ENCODE data around the gene CCT3.

CCT3 gene

DNA sequence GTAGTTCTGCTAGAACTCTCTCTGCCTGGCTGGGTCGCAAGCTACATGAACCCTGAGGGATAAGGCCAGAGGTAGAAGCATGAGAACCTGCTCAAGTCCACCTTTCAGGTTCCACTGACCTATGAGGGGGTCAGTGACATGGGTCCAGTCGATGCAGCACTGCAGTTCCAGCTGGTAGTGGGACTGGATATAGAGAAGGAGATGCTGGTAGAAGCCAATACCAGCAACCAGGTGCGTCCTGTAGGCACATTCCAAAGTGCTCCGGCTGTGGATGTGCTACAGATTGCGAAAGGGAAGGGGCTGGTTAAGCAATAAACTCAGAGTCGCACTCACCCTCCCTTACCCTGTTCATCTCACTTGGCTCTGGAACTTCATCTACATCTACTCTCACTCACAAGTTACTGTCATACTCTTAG, 61.1 kb downstream of the CCT3 start:
- no peak for DNase-seq

DNA sequence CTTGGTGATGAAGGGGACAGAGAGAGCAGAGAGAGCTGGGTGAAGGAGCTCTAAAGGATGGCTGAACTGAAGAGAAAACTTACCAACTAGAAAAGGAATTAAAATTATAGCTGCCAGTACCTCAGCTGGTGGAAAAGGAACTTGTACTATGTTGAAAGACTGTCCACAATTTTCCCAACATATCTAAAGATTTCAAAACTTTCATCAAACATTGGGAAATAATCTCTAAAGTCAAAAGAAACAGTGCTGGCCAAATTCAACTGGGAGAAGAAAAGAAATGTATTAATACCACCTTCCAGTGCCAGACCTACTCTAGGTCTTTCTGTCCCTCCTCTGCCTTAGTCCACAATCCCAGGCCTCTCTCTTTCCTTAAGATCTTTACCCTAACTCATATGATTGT, 61.6 kb downstream of the CCT3 start:
- DNase-seq = no peak

DNA sequence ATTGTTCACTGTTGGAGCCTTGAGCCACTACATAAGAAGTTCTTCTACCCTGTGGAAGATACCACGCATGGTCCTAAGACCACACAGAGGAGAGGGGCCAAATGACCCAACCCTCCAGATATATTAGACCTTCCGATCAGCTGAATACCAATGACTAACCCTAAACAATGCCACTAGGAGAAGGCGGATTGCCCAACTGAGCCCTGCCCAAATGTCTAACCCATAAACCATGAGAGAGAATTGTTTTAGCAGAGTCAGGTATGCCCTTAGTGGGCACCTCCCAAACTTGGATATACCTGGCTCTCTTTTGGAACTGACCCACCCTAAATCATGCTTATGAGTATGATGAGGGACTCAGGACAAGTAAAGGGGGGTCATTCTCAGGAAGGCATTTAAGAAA, 67.8 kb downstream of the CCT3 start:
- DNase-seq = no peak

DNA sequence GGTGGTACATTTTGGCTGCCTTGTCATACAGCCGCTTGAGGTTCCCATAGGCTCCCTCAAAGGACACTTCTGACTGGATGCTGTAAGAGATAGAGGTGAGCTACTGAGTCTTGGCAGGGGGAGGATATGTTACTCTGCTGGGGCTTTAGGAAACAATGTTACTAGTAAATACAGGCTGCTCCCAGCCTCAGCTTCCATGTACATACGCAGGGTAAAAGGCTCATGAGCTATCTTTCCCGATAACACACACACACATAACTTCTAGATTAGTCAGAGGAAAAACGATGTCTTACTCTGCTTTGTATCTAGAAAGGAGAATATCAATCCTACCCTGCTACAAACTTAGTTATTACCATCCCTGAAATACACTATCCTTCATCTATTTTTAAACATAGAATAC, 69.8 kb downstream of the CCT3 start:
- no peak for DNase-seq

DNA sequence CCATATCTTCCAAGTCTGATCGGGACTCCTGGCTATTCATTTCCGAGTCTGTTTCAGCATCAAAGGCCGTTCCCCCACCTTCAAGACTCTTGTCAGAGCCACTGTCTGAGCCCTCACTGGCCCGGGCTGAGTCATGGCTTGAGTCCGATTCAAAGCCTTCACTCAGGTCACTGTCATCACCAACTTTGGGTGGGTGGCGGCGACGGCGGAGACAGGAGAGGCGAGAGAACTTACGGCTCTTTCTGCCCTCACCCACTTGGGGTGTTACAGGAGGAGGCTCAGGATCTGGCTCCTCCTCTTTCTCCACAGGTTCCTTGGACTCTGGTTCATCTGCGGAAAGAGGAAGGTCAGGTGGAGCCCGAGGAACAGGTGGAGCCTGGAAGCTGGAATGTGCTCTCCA, 72.0 kb downstream of the CCT3 start:
- DNase-seq = no peak

DNA sequence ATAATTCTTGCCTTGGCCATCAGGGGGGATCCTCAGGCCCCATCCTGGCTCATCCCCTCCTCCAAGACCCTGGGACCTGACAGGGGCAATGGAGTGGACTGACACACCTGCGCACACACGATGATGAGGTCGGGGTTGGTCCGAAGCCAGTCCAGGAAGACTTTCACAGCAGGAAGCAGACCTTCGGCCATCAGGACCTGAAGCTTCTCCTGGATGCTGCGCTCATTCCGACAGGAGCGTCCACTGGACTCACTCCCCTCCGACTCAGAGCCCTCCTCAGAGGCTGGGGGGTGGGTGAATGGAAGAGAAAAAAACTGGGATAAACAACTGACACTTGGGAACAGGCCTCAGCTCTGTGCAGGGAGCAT, 74.8 kb downstream of the CCT3 start:
- no peak for DNase-seq

DNA sequence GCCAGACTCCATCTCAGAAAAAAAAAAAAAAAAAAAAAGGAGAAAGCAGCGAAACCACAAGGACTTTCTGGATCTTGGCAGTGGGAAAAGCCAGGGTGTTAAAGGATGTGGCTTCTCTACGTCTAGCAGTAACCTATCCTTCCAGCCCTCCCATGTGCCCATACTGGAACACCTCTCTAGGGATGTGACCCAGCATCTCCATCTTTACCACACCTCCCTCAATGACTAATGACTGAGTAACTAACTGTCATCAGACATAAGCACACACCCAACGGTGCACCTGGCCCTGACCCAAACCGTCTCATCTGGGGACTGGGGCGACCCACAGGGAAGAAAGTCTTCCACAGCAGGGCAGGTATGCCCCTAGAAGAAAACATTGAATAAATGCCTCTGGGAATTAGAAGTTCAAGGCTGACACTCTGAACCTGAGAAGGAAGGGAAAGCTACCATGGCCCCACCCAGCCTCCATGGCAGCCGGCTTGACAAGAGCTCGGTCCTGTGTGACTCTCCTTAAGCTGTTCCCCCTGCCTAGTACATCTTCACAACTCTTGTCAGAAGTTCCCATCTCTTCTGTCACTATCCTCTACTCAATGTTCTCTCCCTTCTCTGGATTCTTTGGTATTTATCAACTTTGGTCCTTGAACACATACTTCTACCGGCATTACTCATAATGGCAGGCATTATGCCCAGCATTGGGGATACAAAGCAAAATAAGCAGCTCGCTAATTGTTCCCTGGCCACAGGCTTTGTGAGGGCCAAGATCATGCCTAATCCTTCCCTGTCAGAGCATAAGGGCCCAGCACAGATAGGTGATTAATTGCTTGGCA, 75.4 kb downstream of the CCT3 start:
- no peak for DNase-seq

DNA sequence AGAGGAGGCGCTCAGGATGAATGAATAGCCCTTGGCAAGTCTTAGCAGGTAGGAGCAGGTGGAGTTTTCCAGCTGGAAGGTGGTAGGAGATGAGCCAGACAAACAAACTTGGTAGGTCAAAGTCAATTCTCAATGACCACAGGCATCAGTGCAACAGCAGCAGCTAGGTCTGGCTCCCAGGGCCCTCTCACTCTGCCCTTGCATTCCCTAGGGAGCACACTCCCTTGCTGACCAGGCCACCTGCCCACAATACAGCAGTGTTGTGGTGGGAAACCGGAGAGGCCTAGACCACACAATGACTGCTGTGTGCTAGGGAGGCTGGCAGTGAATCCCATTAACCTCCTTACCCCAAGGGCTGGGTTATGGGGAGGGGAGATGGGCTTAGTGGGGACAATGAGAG, 77.2 kb downstream of the CCT3 start:
- no peak for DNase-seq

DNA sequence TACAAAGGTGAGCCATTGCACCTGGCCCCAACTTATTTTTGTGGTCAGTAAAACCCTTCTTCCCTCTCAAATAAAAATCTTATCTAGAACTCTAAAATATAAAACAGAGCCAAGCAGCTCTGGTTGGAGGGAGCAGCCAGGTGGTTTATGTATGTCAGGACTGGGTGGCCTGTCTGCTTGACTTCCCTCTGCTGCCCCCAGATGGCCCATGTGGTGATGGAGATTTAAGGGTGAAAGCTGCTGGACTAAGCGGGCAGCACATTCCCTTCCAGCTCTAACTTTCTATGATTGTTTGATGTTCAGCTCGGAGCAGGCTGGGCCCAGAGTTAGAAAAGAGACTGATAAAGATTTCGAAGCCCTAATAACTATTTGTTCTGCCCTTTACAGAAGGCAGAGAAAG, 78.3 kb downstream of the CCT3 start:
- no peak for DNase-seq

Data from activated effector memory CD4-positive, alpha-beta T cell treated with anti-CD3 and anti-CD28 coated beads, Interleukin-2, amount 50 U/mL, for 16 hours (primary cell).